Fibroblast of lung (primary cell): Measurements from ENCODE around the gene ZIC1.

ENCODE experiments used
- EZH2 ChIP-seq: IDR thresholded peaks from 2 replicates; pipeline ENCODE4 v1.5.1; 2012; ENCODE audit warnings: low read length, control low read depth, mild to moderate bottlenecking; ENCODE audit errors: missing control alignments
- TF ChIP-seq, protein P1 (sequence below), 2 donors: IDR thresholded peaks in 1 of 2; conservative IDR thresholded peaks in 1 of 2; 1 replicate in 1 of 2; 2 replicates in 1 of 2; pipeline ENCODE4 v1.5.1; 2011 to 2012; ENCODE audit warnings: low read length in 2 of 2, control low read depth in 1 of 2, inconsistent platforms in 1 of 2, low read depth in 1 of 2, mild to moderate bottlenecking in 1 of 2

DNA sequence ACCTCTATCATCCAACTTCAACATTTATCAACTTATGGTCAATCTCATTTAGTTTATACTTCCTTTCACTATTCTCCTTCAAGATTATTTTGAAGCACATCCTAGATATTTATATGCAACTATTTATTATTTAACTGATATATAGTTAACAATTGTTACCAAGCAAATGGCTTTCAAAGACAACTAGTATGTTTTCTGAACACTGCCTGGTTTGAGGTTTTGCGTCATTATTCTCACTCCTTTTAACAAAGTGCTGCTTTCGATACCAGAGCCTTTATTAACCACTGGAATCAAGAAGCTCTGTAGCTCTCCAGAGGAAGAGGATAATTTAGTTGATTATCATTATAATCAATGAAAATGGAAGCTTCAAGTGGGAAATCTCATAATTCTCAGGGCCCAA is 19.6 kb downstream of the ZIC1 start:
- TF ChIP-seq, protein P1, sequence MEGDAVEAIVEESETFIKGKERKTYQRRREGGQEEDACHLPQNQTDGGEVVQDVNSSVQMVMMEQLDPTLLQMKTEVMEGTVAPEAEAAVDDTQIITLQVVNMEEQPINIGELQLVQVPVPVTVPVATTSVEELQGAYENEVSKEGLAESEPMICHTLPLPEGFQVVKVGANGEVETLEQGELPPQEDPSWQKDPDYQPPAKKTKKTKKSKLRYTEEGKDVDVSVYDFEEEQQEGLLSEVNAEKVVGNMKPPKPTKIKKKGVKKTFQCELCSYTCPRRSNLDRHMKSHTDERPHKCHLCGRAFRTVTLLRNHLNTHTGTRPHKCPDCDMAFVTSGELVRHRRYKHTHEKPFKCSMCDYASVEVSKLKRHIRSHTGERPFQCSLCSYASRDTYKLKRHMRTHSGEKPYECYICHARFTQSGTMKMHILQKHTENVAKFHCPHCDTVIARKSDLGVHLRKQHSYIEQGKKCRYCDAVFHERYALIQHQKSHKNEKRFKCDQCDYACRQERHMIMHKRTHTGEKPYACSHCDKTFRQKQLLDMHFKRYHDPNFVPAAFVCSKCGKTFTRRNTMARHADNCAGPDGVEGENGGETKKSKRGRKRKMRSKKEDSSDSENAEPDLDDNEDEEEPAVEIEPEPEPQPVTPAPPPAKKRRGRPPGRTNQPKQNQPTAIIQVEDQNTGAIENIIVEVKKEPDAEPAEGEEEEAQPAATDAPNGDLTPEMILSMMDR (conservative IDR thresholded peaks at IDR 0.05 in 1 of 2, IDR thresholded peaks at IDR 0.05 in 1 of 2; ENCODE audit: low read depth in 1 of 2, low read length in 2 of 2), result no peak
- no peak for TF ChIP-seq EZH2
